A549 (cell line): ENCODE data around the gene EPS8.

Experiments used
- CEBPB ChIP-seq, 2 experiments: fragments of >200 bp in 1 of 2; sonication (Bioruptor Twin) in 1 of 2; formaldehyde crosslinking in 1 of 2; IDR thresholded peaks; 2 replicates each; pipeline ENCODE4 v1.6.1; 2012 to 2016
- CTCF ChIP-seq: fragments of >200 bp; sonication (Bioruptor Twin); formaldehyde crosslinking; IDR thresholded peaks from 3 replicates; pipeline ENCODE4 v1.5.1; 2016
- EHMT2 ChIP-seq: fragments of 200-600 bp; sonication (generic); IDR thresholded peaks from 2 replicates; pipeline ENCODE4 v1.6.1; 2016; ENCODE audit warnings: antibody characterized with exemption, low read depth, mild to moderate bottlenecking, moderate library complexity
- HDAC2 ChIP-seq: fragments of 200-600 bp; sonication (generic); IDR thresholded peaks from 2 replicates; pipeline ENCODE4 v1.6.1; 2016

DNA sequence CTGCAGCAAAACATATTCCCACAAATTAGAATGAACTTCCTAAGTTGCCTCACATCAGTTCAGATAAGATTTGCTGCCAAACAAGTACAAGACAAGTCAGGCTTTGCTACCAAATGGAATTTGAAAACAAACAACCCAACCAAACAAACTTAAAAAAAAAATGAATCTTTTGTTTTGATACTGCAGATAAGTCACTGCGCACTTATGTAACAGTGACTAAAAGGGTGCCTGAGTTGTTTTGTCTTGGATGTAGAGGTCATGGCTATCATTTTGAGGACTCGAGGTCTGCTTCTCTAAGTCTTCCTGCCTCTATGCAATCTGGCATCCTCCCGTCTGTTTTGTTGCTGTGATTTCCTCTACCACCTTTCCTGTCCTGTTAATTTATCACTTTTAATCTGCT, 11.1 kb upstream of the EPS8 start:
- TF ChIP-seq HDAC2, result no peak
- TF ChIP-seq CEBPB (IDR thresholded peaks at IDR 0.05), result no peak
- no peak for TF ChIP-seq CTCF
- TF ChIP-seq EHMT2, result no peak
